GM12891 (cell line): ENCODE data around the gene NUCB2.

Experiments used
- PAX5 ChIP-seq: IDR thresholded peaks from 2 replicates; pipeline ENCODE4 v1.6.1; 2011; ENCODE audit warnings: low read length, moderate library complexity, mild to moderate bottlenecking; ENCODE audit not compliant: insufficient read depth, severe bottlenecking
- POLR2A ChIP-seq: IDR thresholded peaks from 2 replicates; pipeline ENCODE4 v1.6.1; 2011; ENCODE audit warnings: low read depth, low read length, control low read depth
- POLR2AphosphoS5 ChIP-seq: IDR thresholded peaks from 2 replicates; pipeline ENCODE4 v1.6.1; 2011; ENCODE audit warnings: low read depth, low read length, control low read depth
- POU2F2 ChIP-seq: IDR thresholded peaks from 2 replicates; pipeline ENCODE4 v1.6.1; 2011; ENCODE audit warnings: low read depth, mild to moderate bottlenecking, control low read depth, low read length, moderate library complexity
- SPI1 ChIP-seq: IDR thresholded peaks from 2 replicates; pipeline ENCODE4 v1.6.1; 2011; ENCODE audit warnings: low read depth, low read length, control low read depth
- TAF1 ChIP-seq: IDR thresholded peaks from 2 replicates; pipeline ENCODE4 v1.6.1; 2011; ENCODE audit warnings: low read depth, low read length, control low read depth

DNA sequence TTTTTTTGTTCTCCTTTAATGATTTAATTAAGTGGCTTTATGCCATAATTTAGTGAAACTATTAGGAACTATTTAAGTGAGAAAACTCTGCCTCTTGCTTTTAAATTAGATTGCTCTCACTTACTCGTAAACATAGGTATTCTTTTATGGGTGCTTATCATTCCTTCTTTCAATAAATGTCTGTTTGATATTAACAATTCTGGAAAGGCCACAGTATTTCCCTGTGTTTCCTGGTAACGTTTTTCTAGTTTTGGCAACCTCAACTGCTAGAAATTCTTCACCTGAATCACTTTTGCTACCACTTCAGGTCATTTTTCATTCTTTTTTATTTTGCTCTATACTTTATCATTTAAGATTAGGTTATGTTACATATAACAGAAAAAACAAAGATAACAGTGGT is 55.1 kb downstream of the NUCB2 start:
- TF ChIP-seq PAX5 (no peak), POLR2A (no peak), POLR2AphosphoS5 (no peak), TAF1 (no peak), SPI1 (no peak), POU2F2 (no peak)
